ENCODE data around the gene THOC6. TPM values are rescaled to one million over a fixed set of nuclear protein-coding genes. Genes with fewer than 3 reads are reported as not detected.

Gene THOC6
- total and polyA plus RNA-seq, 9 of the 15 experiments (the other 6 are each of a cell fraction or from before 2014, with no cell fraction given): 2.5 to 65.4 (median 42.3) TPM

GRCh38 chr16:3003582-3004270 lies 20.1 kb upstream of the THOC6 start (continued):
- TF ChIP-seq KLF10 (CRISPR knock-in tag; IDR thresholded peaks at IDR 0.05) (no peak), DACH1 (IDR thresholded peaks at IDR 0.05; ENCODE audit: partially characterized antibody) (peak; percentile 48), GTF2E2 (tag; IDR thresholded peaks at IDR 0.05) (no peak), STAT6 (CRISPR knock-in tag; IDR thresholded peaks at IDR 0.05) (no peak), ZNF830 (CRISPR knock-in tag; IDR thresholded peaks at IDR 0.05) (no peak), ATF4 (CRISPR knock-in tag; IDR thresholded peaks at IDR 0.05) (no peak), ZNF274 (IDR thresholded peaks at IDR 0.05; ENCODE audit: borderline replicate concordance, low read depth, low read length) (no peak), ZC3H8 (IDR thresholded peaks at IDR 0.05) (no peak), RUNX1 (IDR thresholded peaks at IDR 0.05; ENCODE audit: low read depth) (no peak), HMG20B (CRISPR knock-in tag; IDR thresholded peaks at IDR 0.05) (no peak), SMARCC2 (IDR thresholded peaks at IDR 0.05; ENCODE audit: low read depth) (no peak), ZNF77 (CRISPR knock-in tag; IDR thresholded peaks at IDR 0.05) (no peak), SRSF7 (optimal IDR thresholded peaks at IDR 0.05; ENCODE audit: low read depth, low read length) (no peak), ZNF277 (CRISPR knock-in tag; IDR thresholded peaks at IDR 0.05; ENCODE audit: borderline replicate concordance) (no peak), ZNF584 (CRISPR knock-in tag; IDR thresholded peaks at IDR 0.05; ENCODE audit: low read depth) (no peak), ZFP1 (CRISPR knock-in tag; IDR thresholded peaks at IDR 0.05) (no peak), RB1 (IDR thresholded peaks at IDR 0.05; ENCODE audit: low read depth) (peak; percentile 81), ZNF12 (CRISPR knock-in tag; IDR thresholded peaks at IDR 0.05) (no peak), TRIM25 (IDR thresholded peaks at IDR 0.05; ENCODE audit: borderline replicate concordance) (no peak), ADNP (tag; IDR thresholded peaks at IDR 0.05) (no peak), ATF7 (IDR thresholded peaks at IDR 0.05) (peak; percentile 78), MLX (CRISPR knock-in tag; conservative IDR thresholded peaks at IDR 0.05) (no peak)

All from K562 (cell line).